ENCODE results near the gene FLNA.

FLNA gene

GRCh38 chrX:154362085-154362742, 12.2 kb downstream of the FLNA start:
- H3K4me3 ChIP-seq (ENCODE audit: low read length) = no peak overlapping the region
- TF ChIP-seq ZNF274 (IDR thresholded peaks at IDR 0.05; ENCODE audit: low read depth, low read length) = no peak

- no peak overlapping the region for H3K4me3 ChIP-seq (ENCODE audit: low read length)
- no peak for TF ChIP-seq ZNF274 (IDR thresholded peaks at IDR 0.05; ENCODE audit: low read depth, low read length)
Measured at GRCh38 chrX:154360155-154360713, 14.2 kb downstream of the FLNA start.

GRCh38 chrX:154359362-154360154, 14.9 kb downstream of the FLNA start:
- TF ChIP-seq ZNF274 (IDR thresholded peaks at IDR 0.05; ENCODE audit: low read depth, low read length) = no peak
- H3K4me3 ChIP-seq (ENCODE audit: low read length) = no peak overlapping the region

GRCh38 chrX:154358829-154359228, 15.6 kb downstream of the FLNA start:
- no peak for TF ChIP-seq ZNF274 (IDR thresholded peaks at IDR 0.05; ENCODE audit: low read depth, low read length)
- no peak overlapping the region for H3K4me3 ChIP-seq (ENCODE audit: low read length)

- no peak overlapping the region for H3K4me3 ChIP-seq (ENCODE audit: low read length)
- TF ChIP-seq ZNF274 (IDR thresholded peaks at IDR 0.05; ENCODE audit: low read depth, low read length) = no peak
Measured at GRCh38 chrX:154358011-154358410, 16.4 kb downstream of the FLNA start.

GRCh38 chrX:154357205-154357604, 17.2 kb downstream of the FLNA start:
- no peak overlapping the region for H3K4me3 ChIP-seq (ENCODE audit: low read length)
- no peak for TF ChIP-seq ZNF274 (IDR thresholded peaks at IDR 0.05; ENCODE audit: low read depth, low read length)

GRCh38 chrX:154356596-154356995, 17.8 kb downstream of the FLNA start:
- no peak overlapping the region for H3K4me3 ChIP-seq (ENCODE audit: low read length)
- TF ChIP-seq ZNF274 (IDR thresholded peaks at IDR 0.05; ENCODE audit: low read depth, low read length) = no peak

GRCh38 chrX:154355776-154356140, 18.7 kb downstream of the FLNA start:
- H3K4me3 ChIP-seq (ENCODE audit: low read length) = no peak overlapping the region
- TF ChIP-seq ZNF274 (IDR thresholded peaks at IDR 0.05; ENCODE audit: low read depth, low read length) = no peak

- H3K4me3 ChIP-seq (ENCODE audit: low read length) = no peak overlapping the region
- no peak for TF ChIP-seq ZNF274 (IDR thresholded peaks at IDR 0.05; ENCODE audit: low read depth, low read length)
Measured at GRCh38 chrX:154355094-154355775, 19.2 kb downstream of the FLNA start.

GRCh38 chrX:154354516-154354915, 19.9 kb downstream of the FLNA start:
- no peak for TF ChIP-seq ZNF274 (IDR thresholded peaks at IDR 0.05; ENCODE audit: low read depth, low read length)
- no peak overlapping the region for H3K4me3 ChIP-seq (ENCODE audit: low read length)

- no peak overlapping the region for H3K4me3 ChIP-seq (ENCODE audit: low read length)
- no peak for TF ChIP-seq ZNF274 (IDR thresholded peaks at IDR 0.05; ENCODE audit: low read depth, low read length)
Measured at GRCh38 chrX:154354013-154354412, 20.4 kb downstream of the FLNA start.

- no peak for TF ChIP-seq ZNF274 (IDR thresholded peaks at IDR 0.05; ENCODE audit: low read depth, low read length)
- no peak overlapping the region for H3K4me3 ChIP-seq (ENCODE audit: low read length)
Measured at GRCh38 chrX:154353172-154353843, 21.1 kb downstream of the FLNA start.

- no peak for TF ChIP-seq ZNF274 (IDR thresholded peaks at IDR 0.05; ENCODE audit: low read depth, low read length)
- H3K4me3 ChIP-seq (ENCODE audit: low read length) = no peak overlapping the region
Measured at GRCh38 chrX:154352466-154352865, 22.0 kb downstream of the FLNA start.

GRCh38 chrX:154352012-154352401, 22.4 kb downstream of the FLNA start:
- TF ChIP-seq ZNF274 (IDR thresholded peaks at IDR 0.05; ENCODE audit: low read depth, low read length) = no peak
- H3K4me3 ChIP-seq (ENCODE audit: low read length) = no peak overlapping the region

All from GM08714 (cell line).